Stimulated activated CD8-positive, alpha-beta memory T cell treated with anti-CD3 and anti-CD28 coated beads, Interleukin-12 subunit alpha, Interleukin-12 subunit beta, amount 100 ng/mL, for 24 hours (primary cell): ENCODE measurements around the gene UGT2B10.
"Not testable (repeated sequence)": the region's sequence is repeated elsewhere in the genome, so short reads cannot be mapped to it uniquely, and the experiment has no call there.

Source experiments
- DNase-seq: peaks from one replicate; pipeline ENCODE4 v3.0.0-alpha.2; 2020; ENCODE audit errors: extremely low read depth

The UGT2B10 gene

DNA sequence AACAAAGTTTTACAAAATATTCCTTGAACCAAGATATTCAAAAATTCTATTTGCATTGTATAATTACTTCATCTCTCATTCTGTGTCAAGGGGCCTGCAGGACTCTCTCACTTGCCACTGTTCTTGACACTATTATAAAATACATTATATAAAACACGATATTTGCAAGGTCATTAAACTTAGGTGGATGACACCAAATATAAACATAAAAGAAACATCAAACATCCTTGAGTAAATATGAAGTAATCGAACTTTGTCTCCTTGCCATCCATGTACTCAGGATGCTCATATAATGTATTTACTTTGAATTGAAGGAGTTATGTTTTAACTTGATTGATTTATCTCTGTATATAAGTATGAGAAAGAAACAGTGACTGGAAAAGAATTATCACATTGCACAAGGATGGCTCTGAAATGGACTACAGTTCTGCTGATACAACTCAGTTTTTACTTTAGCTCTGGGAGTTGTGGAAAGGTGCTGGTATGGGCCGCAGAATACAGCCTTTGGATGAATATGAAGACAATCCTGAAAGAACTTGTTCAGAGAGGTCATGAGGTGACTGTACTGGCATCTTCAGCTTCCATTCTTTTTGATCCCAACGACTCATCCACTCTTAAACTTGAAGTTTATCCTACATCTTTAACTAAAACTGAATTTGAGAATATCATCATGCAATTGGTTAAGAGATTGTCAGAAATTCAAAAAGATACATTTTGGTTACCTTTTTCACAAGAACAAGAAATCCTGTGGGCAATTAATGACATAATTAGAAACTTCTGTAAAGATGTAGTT, at the start of gene UGT2B10:
UGT2B10 (plus strand) TSS at position 378 of the 793 bp plus-strand sequence; CDS start at position 404, 26 bp downstream.
- DNase-seq, result not testable (repeated sequence)

DNA sequence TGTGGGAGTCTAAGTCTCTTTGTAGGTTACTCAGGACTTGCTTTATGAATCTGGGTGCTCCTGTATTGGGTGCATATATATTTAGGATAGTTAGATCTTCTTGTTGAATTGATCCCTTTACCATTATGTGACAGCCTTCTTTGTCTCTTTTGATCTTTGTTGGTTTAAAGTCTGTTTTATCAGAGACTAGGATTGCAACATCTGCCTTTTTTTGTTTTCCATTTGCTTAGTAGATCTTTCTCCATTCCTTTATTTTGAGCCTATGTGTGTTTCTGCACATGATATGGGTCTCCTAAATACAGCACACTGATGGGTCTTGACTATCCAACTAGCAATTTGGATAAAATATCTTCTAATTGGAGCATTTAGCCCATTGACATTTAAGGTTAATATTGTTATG, 44.0 kb upstream of the UGT2B10 start:
- not testable (repeated sequence) for DNase-seq

DNA sequence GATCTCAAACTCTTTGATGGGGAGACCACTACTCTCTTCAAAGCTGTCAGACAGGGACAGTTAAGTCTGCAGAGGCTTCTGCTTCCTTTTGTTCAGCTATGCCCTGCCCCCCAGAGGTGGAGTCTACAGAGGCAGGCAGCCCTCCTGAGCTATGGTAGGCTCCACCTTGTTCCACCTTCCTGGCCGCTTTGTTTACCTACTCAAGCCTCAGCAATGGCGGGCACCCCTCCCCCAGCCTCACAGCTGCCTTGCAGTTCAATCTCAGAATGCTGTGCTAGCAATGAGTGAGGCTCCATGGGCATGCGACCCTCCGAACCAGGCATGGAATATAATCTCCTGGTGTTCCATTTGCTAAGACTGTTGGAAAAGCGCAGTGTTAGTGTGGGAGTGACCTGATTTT, 42.1 kb upstream of the UGT2B10 start:
- no peak for DNase-seq

DNA sequence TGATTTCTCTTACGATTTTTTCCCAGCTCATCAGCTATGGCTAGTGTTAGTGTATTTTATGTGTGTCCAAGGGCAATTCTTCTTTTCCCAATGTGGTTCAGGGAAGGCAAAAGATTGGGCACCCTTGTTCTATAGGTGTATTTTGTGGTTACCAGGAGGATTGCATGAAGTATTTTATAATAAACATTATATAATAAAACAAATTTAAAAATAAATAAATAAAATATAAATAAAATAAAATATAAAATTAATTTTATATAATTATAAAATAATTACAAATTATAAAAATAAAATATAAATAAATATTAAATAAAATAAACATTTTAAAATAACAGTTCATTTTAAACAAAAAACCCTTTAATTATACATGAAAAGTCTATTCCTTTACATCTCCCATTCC, 35.6 kb upstream of the UGT2B10 start:
- DNase-seq, result no peak

DNA sequence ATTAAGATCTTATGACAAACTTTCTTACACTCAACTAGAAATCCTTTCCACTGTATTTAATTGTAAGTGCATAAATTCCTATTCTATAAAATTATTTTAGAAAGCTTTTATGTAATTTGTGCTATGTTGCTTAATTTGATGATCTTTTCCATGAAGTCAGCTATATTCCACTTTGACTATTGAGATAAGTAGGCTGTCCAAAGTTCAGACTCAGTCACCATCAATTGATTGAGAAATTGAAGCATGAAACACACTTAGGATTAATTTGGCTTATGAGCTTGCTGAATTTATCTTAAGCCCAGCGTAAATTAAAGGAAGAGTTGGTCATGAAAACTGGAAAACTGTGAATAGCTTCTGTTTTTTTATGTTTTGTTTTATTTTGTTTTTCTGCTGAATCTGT, 18.7 kb upstream of the UGT2B10 start:
- no peak for DNase-seq

DNA sequence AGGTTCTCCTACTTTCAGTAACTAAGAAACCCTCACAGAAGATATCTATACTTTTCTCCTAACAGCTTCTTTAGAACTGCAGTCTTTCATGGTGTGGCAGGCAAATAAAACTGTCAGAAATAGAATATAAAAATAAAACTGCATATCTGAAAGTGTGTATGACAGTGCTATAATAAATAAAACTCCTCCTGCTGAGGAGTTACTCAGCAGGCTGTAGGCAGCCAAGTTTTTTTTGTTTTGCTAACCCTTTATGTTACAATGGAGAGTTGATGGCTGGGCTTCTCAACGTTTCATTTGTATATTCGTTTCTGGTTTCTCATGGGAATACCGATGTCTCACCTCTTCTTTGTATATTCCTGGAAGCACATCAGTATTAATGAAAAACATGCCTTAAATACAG, 18.2 kb upstream of the UGT2B10 start:
- no peak for DNase-seq

DNA sequence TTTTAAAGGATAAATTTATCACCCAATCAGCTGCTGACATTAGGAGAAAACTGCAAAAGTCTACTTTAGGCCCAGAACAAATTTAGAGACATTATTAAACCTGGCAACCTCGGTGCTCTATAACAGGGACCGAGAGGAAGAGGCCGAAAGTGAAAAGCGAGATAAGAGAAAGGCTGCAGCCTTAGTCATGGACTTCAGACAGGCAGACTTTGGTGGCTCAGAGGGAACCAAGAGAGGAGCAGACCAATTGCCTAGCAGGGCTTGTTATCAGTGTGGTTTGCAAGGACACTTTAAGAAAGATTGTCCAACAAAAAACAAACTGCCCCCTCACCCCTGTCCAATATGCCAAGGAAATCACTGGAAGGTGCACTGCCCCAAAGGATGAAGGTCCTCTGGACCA, 12.8 kb upstream of the UGT2B10 start:
- no peak for DNase-seq

DNA sequence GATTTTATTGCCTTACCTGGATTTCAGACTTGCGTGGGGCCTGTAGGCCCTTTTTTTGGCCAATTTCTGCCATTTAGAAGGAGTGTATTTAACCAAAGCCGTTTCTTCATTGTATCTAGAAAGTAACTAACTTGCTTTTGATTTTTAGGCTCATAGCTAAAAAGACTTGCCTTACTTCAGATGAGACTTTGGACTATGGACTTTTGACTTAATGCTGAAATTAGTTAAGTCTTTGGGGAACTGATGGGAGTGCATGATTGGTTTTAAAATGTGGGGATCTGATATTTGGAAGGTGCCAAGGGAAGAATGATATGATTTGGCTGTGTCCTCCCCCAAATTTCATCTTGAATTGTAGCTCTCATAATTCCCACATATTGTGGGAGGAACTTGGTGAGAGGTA, 7.7 kb upstream of the UGT2B10 start:
- no peak for DNase-seq

DNA sequence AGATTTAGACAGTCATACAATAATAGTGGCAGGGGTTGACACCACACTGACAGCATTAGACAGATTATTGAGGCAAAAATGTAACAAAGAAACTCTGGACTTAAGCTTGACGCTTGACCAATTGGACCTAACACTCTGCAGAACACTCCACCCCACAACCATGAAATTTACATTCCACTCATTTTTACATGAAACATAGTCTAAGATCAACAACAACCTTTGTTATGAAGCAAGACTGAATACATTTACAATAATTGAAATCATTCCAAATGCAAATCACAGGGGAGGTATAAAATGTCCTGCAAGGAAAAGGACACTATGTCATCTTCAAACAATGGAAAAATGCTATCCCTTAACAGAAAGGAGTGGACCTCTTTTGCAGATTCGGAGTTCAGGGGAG, 4.9 kb upstream of the UGT2B10 start:
- DNase-seq, result no peak

DNA sequence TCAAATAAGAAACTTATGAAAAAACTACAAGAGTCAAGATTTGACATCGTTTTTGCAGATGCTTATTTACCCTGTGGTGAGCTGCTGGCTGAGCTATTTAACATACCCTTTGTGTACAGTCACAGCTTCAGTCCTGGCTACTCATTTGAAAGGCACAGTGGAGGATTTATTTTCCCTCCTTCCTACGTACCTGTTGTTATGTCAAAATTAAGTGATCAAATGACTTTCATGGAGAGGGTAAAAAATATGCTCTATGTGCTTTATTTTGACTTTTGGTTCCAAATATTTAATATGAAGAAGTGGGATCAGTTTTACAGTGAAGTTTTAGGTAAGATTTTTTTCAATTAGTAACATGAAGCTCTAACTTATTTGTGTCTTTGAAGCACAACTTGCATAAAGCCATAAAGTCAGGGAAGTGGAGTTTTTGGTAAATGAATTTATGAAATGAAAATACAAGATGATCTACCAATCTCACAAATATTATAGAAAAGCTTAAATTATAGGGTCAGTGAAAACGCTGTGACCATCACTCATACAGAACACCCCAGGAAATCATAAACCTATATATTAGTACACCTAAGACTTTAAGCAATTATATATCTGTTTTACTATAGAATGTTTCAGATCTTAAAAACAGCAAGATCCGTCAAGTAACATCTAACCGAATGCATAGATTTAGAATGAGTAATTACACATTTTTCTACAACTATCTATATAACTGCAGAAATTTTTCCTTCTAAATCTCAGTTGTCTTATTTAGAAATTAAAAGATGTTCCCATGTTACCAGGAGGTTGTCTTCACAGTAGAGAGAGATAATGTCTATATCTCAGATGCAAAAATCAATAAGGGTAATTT, 844 bp downstream of the UGT2B10 start:
- DNase-seq, result not testable (repeated sequence)

DNA sequence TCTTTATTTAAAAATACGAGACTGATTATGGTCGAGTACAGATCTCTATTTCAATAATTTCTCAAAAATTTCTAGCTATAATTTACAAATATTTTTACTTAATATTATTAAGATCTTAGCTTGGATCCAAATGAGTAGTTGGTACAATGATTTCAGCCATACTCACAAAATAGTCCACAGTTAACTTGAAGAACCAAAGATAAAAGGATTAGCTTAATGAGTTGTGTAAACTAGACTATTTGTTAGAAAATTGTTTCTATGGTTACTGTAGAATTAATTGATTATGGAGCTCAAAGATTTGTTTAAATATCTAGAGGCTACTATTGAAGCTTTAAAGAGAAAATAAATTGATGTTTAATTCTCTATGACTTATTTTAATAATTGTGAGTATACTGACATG, 1.6 kb downstream of the UGT2B10 start:
- DNase-seq, result no peak

DNA sequence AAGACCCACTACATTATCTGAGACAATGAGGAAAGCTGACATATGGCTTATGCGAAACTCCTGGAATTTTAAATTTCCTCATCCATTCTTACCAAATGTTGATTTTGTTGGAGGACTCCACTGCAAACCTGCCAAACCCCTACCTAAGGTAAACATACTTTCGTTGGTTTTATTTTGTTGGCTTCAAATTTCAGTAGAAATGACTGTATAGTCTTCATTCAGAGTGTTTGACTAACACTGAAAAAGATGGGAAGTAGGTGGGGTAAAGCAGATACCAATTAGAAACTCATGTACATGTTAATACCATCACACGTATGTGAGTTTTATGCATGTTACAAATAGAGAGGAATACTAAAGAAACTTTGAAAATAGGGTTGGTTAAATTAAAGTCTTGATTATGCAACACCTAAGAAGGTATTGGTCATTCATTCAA, 2.3 kb downstream of the UGT2B10 start:
- not testable (repeated sequence) for DNase-seq

DNA sequence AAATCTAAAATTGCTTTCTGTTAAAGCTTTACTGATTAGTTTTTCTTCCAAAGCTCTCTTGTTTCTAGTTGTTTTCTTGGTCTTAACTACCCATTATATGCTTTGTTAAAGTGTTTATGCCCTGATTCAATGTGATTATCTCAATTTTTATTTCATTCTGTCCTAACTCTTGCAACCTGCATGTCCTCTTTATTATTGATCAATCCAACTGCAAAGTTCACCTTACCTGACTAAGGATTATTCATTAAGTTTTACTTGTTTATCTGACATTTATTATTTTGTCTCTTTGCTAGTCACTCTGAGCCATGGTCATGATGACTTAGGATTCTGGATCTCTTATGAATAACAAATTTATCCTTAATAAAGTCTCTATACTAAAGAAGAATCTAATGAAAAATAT, 15.8 kb downstream of the UGT2B10 start:
- DNase-seq, result no peak

DNA sequence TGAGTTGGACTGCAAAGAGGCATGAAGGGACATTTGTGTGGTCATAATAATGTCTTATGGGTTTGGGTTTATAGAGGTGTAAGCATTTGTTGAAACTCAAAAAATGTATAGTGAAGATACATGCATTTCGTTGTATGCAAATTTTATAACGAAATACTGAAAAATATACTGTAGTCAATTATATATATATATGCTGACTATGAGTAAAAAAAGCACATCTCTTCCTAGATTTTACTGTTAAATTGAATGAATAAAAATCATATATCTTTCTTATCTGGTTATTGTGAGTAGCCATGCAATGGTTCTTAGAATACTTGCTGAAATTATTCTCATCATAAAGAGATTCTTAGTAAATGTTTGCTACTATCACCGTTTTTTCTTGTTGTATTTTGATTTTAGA, 34.5 kb downstream of the UGT2B10 start:
- DNase-seq, result no peak

DNA sequence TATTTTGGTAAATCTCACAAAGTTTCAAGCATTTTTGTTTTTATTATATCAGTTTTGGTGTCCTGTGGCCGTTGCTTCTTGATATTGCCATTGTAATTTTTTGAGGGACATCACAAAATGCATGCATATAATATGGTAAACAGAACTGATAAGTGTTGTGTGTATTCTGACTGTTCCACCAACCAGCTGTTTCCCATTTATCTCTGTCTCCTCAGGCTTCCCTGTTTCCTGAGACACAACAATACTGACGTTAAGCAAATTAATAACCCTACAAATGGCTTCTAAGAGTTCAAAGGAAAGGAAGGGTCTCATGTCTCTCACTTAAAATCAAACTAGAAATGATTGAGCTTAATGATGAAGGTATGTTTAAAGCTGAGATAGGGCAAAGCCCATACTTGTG, 40.0 kb downstream of the UGT2B10 start:
- DNase-seq, result no peak

DNA sequence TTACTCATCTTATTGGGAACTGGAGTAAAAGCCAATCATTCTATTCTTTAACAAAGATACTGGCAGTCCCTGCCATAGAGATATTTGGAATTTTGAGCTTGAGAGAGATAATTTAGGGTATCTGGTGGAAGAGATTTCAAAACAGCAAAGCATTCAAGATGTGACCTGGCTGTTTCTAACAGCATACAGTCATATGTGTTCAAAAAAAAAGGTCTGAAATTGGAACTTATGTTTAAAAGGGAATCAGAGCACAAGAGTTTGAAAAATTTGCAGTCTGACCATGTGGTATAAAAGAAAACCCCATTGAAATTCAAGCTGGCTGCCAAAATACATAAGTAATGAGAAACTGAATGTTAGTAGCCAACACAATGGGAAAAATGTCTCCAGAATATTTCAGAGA, 42.2 kb downstream of the UGT2B10 start:
- no peak for DNase-seq

DNA sequence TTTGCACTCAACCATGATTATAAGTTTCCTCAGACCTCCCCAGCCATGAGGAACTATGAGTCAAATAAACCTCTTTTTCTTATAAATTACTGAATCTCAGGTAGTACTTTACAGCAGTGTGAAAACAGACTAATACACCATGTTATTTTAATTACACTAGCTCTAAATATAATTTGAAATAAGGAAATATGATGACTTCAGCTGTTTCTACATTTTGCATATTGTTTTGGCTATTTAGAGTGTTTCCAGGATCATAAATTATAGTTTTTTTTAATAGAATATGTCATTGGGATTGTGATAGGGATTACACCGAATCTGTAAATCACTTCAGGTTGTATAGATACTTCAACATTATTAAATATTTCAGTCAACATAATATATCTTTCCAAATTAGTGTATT, 43.9 kb downstream of the UGT2B10 start:
- no peak for DNase-seq

DNA sequence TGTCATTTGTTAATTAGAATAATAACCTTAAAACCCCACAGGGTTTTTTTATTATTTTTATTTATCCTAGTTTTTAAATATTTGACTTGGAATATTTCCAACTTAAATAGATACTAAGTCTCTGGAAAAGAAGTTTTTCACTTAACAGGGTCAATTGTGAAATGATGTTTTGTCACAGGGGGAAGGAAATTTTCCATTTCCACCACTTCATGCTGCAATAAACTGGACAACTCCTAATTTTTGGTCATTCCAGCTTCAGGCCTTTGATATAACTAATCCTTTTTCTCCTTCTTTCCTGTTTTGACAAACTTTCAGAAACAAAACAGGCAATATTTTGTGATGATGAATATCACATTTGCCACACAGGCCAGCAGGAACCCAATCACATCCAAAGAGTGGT, 45.3 kb downstream of the UGT2B10 start:
- no peak for DNase-seq

DNA sequence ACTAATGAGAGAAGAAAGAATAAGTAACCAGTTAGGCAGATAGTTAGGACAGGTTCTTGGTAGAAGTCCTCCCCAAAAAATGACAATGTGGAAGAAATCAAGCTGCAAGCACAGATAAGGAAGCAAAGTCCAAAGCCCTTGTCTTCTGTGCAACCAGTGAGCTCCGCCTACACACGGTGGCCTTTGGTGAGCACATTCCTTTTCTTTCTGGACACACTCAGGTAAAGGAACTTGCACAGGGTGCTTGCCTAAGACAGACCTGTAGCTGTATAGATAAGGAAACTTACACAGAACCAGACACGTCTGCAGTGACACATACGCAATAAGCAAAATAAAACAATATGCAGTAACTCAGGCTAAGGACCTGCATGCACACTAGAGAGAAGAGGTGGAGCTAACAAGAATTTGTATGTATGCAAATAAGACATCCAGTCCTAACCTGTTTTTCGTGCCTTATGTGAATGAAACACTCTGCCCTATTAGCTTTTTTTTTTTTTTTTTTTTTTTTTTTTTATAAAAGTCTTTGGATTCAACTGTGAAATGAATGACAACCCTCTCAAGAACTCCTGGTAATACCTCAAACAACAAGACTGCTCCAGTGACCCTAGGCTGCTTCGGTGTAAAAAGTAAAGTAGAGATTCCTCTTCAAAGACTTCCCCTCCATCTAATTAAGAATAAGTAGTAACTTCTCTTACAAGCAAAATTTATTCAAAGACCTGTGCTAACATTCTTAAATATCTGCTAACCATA, 48.8 kb downstream of the UGT2B10 start:
- DNase-seq, result no peak

DNA sequence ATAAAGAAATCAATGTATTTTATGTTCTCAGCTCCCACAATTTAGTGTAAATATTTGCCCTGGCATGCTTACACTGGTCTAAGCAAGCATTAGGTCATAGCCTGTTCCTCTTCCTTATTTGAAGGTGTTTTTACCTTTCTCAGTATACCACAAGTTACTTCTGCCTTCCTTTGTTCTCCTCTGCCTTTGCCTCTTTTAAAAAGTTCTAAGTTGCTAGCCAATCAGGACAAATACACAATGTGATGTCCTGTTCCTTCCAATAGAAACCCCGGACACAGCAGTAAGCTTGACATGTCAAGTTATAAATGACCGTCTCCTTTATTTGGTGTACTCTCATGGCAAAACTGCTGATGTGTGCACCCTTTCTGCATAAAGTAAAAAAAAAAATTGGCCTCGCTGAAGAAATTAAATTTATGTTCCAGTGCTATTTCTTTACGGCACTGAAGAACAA, 49.4 kb downstream of the UGT2B10 start:
- DNase-seq, result no peak

DNA sequence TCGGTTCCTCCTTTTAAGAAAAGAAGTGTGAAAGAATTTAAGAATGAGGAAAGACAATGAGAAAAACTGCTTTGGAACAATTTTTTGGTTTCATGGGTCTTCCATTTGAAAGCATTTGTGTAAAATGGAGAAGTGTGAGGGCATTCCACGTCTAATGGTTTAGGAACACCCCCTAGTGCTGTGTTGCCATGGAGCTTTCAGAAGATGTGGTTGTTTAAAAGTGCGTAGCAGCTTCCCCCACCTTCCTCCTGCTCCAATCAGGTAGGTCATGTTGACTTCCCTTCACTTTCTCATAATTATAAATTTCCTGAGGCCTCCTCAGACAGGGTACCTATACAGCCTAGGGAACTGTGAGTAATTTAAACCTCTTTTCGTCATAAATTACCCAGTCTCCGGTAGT, 50.0 kb downstream of the UGT2B10 start:
- no peak for DNase-seq

DNA sequence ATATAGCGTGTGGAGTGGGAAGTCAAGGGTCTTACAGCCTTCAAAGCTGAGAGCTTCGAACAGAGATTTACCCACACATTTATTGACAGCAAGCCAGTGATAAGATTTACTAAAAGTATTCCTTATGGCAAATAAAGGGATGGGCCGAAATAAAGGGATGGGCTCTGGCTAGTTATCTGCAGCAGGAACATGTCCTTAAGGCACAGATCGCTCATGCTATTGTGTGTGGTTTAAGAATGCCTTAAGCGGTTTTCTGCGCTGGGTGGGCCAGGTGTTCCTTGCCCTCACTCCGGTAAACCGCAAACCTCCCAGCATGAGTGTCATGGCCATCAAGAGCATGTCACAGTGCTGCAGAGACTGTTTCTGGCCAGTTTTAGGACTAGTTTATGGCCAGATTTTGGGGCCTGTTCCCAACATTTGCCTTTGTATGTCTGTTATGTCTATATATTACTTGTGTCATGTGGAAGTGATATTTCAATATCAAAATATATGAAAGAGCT, 53.5 kb downstream of the UGT2B10 start:
- DNase-seq, result no peak
